NB4 (cell line): ENCODE results near the gene PLS3.

Experiments
- MYC ChIP-seq: IDR thresholded peaks from 2 replicates; pipeline ENCODE4 v1.6.1; 2011; ENCODE audit warnings: low read depth, low read length
- POLR2A ChIP-seq: IDR thresholded peaks from 2 replicates; pipeline ENCODE4 v1.6.1; 2011; ENCODE audit warnings: mild to moderate bottlenecking; ENCODE audit not compliant: insufficient read length; ENCODE audit errors: extremely low read depth
- TF ChIP-seq, protein P1 (sequence below): IDR thresholded peaks from one replicate; pipeline ENCODE4 v1.5.1; 2012; ENCODE audit warnings: low read depth, low read length
- TF ChIP-seq, protein P2 (sequence below): IDR thresholded peaks from 2 replicates; pipeline ENCODE4 v1.6.1; 2011; ENCODE audit warnings: low read depth, low read length

DNA sequence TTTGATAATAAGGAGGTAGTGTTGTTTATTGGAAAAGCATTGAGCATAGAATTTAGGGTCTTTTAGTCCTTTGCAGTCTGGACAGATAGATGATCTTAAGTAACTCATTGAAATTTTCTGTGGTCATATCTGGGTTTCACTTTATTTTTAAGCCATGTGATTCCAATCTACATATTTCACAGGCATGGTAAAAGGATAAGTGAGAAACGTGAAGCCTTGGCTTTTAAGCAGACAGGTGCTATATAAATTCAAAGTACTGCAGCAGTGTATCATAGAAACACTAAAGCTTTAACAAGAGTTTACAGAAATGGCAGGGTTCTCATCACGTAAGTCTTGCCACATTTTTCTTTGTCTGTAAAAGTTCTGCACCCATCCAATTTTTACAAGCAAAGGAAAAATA is 4.9 kb downstream of the PLS3 start:
- TF ChIP-seq, protein P1, sequence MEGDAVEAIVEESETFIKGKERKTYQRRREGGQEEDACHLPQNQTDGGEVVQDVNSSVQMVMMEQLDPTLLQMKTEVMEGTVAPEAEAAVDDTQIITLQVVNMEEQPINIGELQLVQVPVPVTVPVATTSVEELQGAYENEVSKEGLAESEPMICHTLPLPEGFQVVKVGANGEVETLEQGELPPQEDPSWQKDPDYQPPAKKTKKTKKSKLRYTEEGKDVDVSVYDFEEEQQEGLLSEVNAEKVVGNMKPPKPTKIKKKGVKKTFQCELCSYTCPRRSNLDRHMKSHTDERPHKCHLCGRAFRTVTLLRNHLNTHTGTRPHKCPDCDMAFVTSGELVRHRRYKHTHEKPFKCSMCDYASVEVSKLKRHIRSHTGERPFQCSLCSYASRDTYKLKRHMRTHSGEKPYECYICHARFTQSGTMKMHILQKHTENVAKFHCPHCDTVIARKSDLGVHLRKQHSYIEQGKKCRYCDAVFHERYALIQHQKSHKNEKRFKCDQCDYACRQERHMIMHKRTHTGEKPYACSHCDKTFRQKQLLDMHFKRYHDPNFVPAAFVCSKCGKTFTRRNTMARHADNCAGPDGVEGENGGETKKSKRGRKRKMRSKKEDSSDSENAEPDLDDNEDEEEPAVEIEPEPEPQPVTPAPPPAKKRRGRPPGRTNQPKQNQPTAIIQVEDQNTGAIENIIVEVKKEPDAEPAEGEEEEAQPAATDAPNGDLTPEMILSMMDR = no peak
- TF ChIP-seq POLR2A (no peak), MYC (no peak)
- TF ChIP-seq, protein P2, sequence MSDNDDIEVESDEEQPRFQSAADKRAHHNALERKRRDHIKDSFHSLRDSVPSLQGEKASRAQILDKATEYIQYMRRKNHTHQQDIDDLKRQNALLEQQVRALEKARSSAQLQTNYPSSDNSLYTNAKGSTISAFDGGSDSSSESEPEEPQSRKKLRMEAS = no peak
